K562 (cell line): Measurements from ENCODE around the gene CGN. TPM values are rescaled to one million over a fixed set of nuclear protein-coding genes. Genes with fewer than 3 reads are reported as not detected.

Experiments
- ATF7 ChIP-seq: fragments of 450-650 bp; IDR thresholded peaks from 2 replicates; pipeline ENCODE4 v1.7.1; 2014; ENCODE audit warnings: mild to moderate bottlenecking, moderate library complexity
- HDAC8 ChIP-seq: fragments of 450-650 bp; IDR thresholded peaks from 2 replicates; pipeline ENCODE4 v1.6.1; 2016; ENCODE audit warnings: mild to moderate bottlenecking, missing genetic modification characterization, moderate library complexity, missing compliant biosample characterization
- ILF3 ChIP-seq: fragments of 450-650 bp; IDR thresholded peaks from 2 replicates; pipeline ENCODE4 v1.6.1; 2018; ENCODE audit warnings: antibody characterized with exemption, mild to moderate bottlenecking, moderate library complexity, borderline replicate concordance
- MTA1 ChIP-seq: fragments of 450-650 bp; IDR thresholded peaks from 2 replicates; pipeline ENCODE4 v1.6.1; 2017; ENCODE audit warnings: borderline replicate concordance
- NFE2 ChIP-seq: IDR thresholded peaks from 2 replicates; pipeline ENCODE4 v1.6.1; 2014; ENCODE audit warnings: antibody characterized with exemption, low read depth
- RUNX1 ChIP-seq: sonication (generic); IDR thresholded peaks from 2 replicates; pipeline ENCODE4 v1.6.1; 2016; ENCODE audit warnings: antibody characterized with exemption, low read depth
- SUPT5H ChIP-seq: fragments of 450-650 bp; IDR thresholded peaks from 2 replicates; pipeline ENCODE4 v1.6.1; 2016
- TAF7 ChIP-seq: fragments of 450-650 bp; IDR thresholded peaks from 2 replicates; pipeline ENCODE4 v1.6.1; 2016; ENCODE audit warnings: missing genetic modification characterization, missing compliant biosample characterization
- TEAD4 ChIP-seq, 2 experiments: sonication (generic) in 1 of 2; formaldehyde crosslinking in 1 of 2; IDR thresholded peaks; 2 replicates each; pipeline versions ENCODE4 v1.6.1 to v1.8.0; 2012 to 2022; ENCODE audit warnings: borderline replicate concordance in 1 of 2, inconsistent platforms in 1 of 2, low read length in 1 of 2, mild to moderate bottlenecking in 1 of 2, missing genetic modification reagents in 1 of 2
- ZNF507 ChIP-seq: conservative IDR thresholded peaks from 2 replicates; pipeline ENCODE4 v1.6.1; 2017; ENCODE audit warnings: missing genetic modification characterization, missing compliant biosample characterization
- polyA plus RNA-seq, 8 experiments: library from polyadenylated mRNA; depleted of rRNA in 4 of 8; stranded (reverse) in 5 of 8; unstranded in 3 of 8; fragments of >200 nt; fragmentation: Nextera tagmentation in 2 of 8; fragmentation: Illumina TruSeq in 1 of 8; extraction: Ambion mirVana in 2 of 8; extraction: Trizol in 1 of 8; gene quantifications; 2 replicates each; pipeline versions ENCODE4 v1.2.1 to v1.2.3, GENCODE V29; 2011 to 2014; ENCODE audit warnings: inconsistent platforms in 1 of 8, missing spikeins in 1 of 8
- total RNA-seq, 7 experiments: library from RNA; depleted of rRNA in 6 of 7; stranded (reverse); fragments of >200 nt in 6 of 7; fragmentation: Illumina TruSeq in 2 of 7; extraction: Trizol in 2 of 7; gene quantifications; 2 replicates each; pipeline versions ENCODE4 v1.2.1 to v1.2.3, GENCODE V29; 2011 to 2021; ENCODE audit warnings: low replicate concordance in 1 of 7
- TF ChIP-seq, protein P1 (sequence below): fragments of 250-450 bp; sonication (Bioruptor Pico); IDR thresholded peaks from 2 replicates; pipeline ENCODE4 v1.8.0; 2022; ENCODE audit warnings: inconsistent platforms
- TF ChIP-seq, protein P2 (sequence below): sonication (generic); formaldehyde crosslinking; IDR thresholded peaks from 2 replicates; pipeline ENCODE4 v1.8.0; 2022; ENCODE audit warnings: mild to moderate bottlenecking, low read depth, missing genetic modification reagents
- TF ChIP-seq, protein P3 (sequence below): IDR thresholded peaks from 2 replicates; pipeline ENCODE4 v1.6.1; 2011; ENCODE audit not compliant: insufficient read length; ENCODE audit errors: extremely low read depth
- TF ChIP-seq, protein P4 (sequence below): fragments of 250-450 bp; sonication (Bioruptor Pico); IDR thresholded peaks from 2 replicates; pipeline ENCODE4 v1.8.0; 2022; ENCODE audit warnings: inconsistent platforms, mild to moderate bottlenecking, moderate library complexity, borderline replicate concordance
- TF ChIP-seq, protein P5 (sequence below): fragments of 450-650 bp; IDR thresholded peaks from 2 replicates; pipeline ENCODE4 v1.6.1; 2017; ENCODE audit warnings: antibody characterized with exemption
- TF ChIP-seq, protein P6 (sequence below): fragments of 250-450 bp; sonication (Bioruptor Pico); IDR thresholded peaks from 2 replicates; pipeline ENCODE4 v1.9.0; 2021; ENCODE audit warnings: mild to moderate bottlenecking
- TF ChIP-seq, protein P7 (sequence below): sonication (generic); formaldehyde crosslinking; IDR thresholded peaks from 2 replicates; pipeline ENCODE4 v1.8.0; 2022; ENCODE audit warnings: missing genetic modification reagents, mild to moderate bottlenecking, borderline replicate concordance
- TF ChIP-seq, protein P8 (sequence below): fragments of 250-450 bp; sonication (Bioruptor Pico); IDR thresholded peaks from 2 replicates; pipeline ENCODE4 v1.8.0; 2021; ENCODE audit warnings: borderline replicate concordance, mild to moderate bottlenecking, moderate library complexity; ENCODE audit not compliant: poor library complexity, severe bottlenecking

Gene CGN
- total and polyA plus RNA-seq, 9 of the 15 experiments (the other 6 are each of a cell fraction or from before 2014, with no cell fraction given), result 0.03 to 1.4 (median 0.14) TPM; not detected in 2

DNA sequence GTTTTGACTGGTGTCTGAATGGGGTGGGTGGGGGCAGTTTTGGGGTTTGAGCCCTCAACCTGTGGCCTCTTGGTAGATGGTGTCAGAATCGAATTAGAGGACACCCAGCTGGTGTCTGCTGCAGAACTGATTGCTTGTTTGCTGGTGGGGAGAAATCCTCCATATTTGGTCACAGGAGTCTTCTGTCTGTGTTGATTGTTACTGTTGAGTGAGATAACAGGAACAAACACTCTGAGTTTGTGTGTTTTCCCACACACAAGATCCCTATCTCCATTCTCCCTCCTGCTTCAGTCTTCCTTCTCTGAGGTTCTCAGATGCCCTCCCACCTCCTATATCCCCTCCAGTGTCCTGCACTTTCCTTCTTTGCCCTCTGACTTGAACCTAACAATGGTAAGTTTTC lies 19.1 kb upstream of the CGN start (continued):
- TF ChIP-seq, protein P1, sequence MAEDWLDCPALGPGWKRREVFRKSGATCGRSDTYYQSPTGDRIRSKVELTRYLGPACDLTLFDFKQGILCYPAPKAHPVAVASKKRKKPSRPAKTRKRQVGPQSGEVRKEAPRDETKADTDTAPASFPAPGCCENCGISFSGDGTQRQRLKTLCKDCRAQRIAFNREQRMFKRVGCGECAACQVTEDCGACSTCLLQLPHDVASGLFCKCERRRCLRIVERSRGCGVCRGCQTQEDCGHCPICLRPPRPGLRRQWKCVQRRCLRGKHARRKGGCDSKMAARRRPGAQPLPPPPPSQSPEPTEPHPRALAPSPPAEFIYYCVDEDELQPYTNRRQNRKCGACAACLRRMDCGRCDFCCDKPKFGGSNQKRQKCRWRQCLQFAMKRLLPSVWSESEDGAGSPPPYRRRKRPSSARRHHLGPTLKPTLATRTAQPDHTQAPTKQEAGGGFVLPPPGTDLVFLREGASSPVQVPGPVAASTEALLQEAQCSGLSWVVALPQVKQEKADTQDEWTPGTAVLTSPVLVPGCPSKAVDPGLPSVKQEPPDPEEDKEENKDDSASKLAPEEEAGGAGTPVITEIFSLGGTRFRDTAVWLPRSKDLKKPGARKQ (CRISPR knock-in tag), result no peak
- TF ChIP-seq TEAD4 (IDR thresholded peaks at IDR 0.05; ENCODE audit: low read length), result peak; percentile 68
- no peak for TF ChIP-seq TEAD4 (CRISPR knock-in tag; IDR thresholded peaks at IDR 0.05; ENCODE audit: borderline replicate concordance)
- TF ChIP-seq, protein P2, sequence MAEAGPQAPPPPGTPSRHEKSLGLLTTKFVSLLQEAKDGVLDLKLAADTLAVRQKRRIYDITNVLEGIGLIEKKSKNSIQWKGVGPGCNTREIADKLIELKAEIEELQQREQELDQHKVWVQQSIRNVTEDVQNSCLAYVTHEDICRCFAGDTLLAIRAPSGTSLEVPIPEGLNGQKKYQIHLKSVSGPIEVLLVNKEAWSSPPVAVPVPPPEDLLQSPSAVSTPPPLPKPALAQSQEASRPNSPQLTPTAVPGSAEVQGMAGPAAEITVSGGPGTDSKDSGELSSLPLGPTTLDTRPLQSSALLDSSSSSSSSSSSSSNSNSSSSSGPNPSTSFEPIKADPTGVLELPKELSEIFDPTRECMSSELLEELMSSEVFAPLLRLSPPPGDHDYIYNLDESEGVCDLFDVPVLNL, result no peak
- no peak for TF ChIP-seq SUPT5H
- TF ChIP-seq HDAC8 (tag), result no peak
- TF ChIP-seq, protein P3, sequence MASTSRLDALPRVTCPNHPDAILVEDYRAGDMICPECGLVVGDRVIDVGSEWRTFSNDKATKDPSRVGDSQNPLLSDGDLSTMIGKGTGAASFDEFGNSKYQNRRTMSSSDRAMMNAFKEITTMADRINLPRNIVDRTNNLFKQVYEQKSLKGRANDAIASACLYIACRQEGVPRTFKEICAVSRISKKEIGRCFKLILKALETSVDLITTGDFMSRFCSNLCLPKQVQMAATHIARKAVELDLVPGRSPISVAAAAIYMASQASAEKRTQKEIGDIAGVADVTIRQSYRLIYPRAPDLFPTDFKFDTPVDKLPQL, result no peak
- TF ChIP-seq MTA1, result peak; percentile 43; the same call in 1 of the 2 replicates
- no peak for TF ChIP-seq NFE2
- TF ChIP-seq, protein P4, sequence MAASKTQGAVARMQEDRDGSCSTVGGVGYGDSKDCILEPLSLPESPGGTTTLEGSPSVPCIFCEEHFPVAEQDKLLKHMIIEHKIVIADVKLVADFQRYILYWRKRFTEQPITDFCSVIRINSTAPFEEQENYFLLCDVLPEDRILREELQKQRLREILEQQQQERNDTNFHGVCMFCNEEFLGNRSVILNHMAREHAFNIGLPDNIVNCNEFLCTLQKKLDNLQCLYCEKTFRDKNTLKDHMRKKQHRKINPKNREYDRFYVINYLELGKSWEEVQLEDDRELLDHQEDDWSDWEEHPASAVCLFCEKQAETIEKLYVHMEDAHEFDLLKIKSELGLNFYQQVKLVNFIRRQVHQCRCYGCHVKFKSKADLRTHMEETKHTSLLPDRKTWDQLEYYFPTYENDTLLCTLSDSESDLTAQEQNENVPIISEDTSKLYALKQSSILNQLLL (CRISPR knock-in tag), result no peak
- TF ChIP-seq, protein P5, sequence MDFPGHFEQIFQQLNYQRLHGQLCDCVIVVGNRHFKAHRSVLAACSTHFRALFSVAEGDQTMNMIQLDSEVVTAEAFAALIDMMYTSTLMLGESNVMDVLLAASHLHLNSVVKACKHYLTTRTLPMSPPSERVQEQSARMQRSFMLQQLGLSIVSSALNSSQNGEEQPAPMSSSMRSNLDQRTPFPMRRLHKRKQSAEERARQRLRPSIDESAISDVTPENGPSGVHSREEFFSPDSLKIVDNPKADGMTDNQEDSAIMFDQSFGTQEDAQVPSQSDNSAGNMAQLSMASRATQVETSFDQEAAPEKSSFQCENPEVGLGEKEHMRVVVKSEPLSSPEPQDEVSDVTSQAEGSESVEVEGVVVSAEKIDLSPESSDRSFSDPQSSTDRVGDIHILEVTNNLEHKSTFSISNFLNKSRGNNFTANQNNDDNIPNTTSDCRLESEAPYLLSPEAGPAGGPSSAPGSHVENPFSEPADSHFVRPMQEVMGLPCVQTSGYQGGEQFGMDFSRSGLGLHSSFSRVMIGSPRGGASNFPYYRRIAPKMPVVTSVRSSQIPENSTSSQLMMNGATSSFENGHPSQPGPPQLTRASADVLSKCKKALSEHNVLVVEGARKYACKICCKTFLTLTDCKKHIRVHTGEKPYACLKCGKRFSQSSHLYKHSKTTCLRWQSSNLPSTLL, result no peak
- TF ChIP-seq ZNF507 (tag), result no peak
- TF ChIP-seq, protein P6, sequence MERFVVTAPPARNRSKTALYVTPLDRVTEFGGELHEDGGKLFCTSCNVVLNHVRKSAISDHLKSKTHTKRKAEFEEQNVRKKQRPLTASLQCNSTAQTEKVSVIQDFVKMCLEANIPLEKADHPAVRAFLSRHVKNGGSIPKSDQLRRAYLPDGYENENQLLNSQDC (CRISPR knock-in tag), result no peak
- TF ChIP-seq TAF7 (tag), result no peak
- peak; percentile 47 for TF ChIP-seq ATF7
- TF ChIP-seq ILF3, result no peak
- TF ChIP-seq, protein P7, sequence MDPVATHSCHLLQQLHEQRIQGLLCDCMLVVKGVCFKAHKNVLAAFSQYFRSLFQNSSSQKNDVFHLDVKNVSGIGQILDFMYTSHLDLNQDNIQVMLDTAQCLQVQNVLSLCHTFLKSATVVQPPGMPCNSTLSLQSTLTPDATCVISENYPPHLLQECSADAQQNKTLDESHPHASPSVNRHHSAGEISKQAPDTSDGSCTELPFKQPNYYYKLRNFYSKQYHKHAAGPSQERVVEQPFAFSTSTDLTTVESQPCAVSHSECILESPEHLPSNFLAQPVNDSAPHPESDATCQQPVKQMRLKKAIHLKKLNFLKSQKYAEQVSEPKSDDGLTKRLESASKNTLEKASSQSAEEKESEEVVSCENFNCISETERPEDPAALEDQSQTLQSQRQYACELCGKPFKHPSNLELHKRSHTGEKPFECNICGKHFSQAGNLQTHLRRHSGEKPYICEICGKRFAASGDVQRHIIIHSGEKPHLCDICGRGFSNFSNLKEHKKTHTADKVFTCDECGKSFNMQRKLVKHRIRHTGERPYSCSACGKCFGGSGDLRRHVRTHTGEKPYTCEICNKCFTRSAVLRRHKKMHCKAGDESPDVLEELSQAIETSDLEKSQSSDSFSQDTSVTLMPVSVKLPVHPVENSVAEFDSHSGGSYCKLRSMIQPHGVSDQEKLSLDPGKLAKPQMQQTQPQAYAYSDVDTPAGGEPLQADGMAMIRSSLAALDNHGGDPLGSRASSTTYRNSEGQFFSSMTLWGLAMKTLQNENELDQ (CRISPR knock-in tag), result no peak
- TF ChIP-seq, protein P8, sequence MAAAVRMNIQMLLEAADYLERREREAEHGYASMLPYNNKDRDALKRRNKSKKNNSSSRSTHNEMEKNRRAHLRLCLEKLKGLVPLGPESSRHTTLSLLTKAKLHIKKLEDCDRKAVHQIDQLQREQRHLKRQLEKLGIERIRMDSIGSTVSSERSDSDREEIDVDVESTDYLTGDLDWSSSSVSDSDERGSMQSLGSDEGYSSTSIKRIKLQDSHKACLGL (CRISPR knock-in tag), result no peak
- no peak for TF ChIP-seq RUNX1
